GM23338 (cell line): ENCODE results near the gene NAA25. TPM values are rescaled to one million over a fixed set of nuclear protein-coding genes. Genes with fewer than 3 reads are reported as not detected.
A peak's percentile ranks its signal among the peaks of the same experiment; 100 is the strongest.

Experiments used
- ATAC-seq: fragments of 200-7000 bp; cut with Tn5 transposase; 3 replicates; pipeline ENCODE4 v1.9.1; 2020
- DNase-seq: peaks from one replicate; pipeline ENCODE4 v3.0.0-alpha.2; 2015; ENCODE audit warnings: low spot score
- H2AFZ ChIP-seq: fragments of 200-600 bp; sonication (generic); 2 replicates; pipeline ENCODE4 v1.8.0; 2016; ENCODE audit warnings: antibody characterized with exemption, mild to moderate bottlenecking, moderate library complexity
- H3F3A ChIP-seq: fragments of 200-600 bp; sonication (generic); replicated peaks from 2 replicates; pipeline ENCODE4 v1.8.0; 2017; ENCODE audit warnings: antibody characterized with exemption, mixed run types, low read depth
- H3K27ac ChIP-seq: fragments of 200-600 bp; sonication (generic); 2 replicates; pipeline ENCODE4 v1.6.1; 2016; ENCODE audit warnings: low read depth
- H3K27me3 ChIP-seq: fragments of 200-600 bp; sonication (generic); 2 replicates; pipeline ENCODE4 v1.8.0; 2016; ENCODE audit warnings: mild to moderate bottlenecking, mixed run types, moderate library complexity; ENCODE audit not compliant: insufficient read depth
- H3K36me3 ChIP-seq: fragments of 200-600 bp; sonication (generic); 2 replicates; pipeline ENCODE4 v1.8.0; 2016; ENCODE audit warnings: mild to moderate bottlenecking; ENCODE audit not compliant: insufficient read depth
- H3K4me1 ChIP-seq: fragments of 200-600 bp; sonication (generic); 2 replicates; pipeline ENCODE4 v1.8.0; 2016; ENCODE audit warnings: mild to moderate bottlenecking, moderate library complexity; ENCODE audit not compliant: insufficient read depth
- H3K4me2 ChIP-seq: fragments of 200-600 bp; sonication (generic); 2 replicates; pipeline ENCODE4 v1.7.1; 2017; ENCODE audit warnings: mixed run types
- H3K4me3 ChIP-seq: fragments of 200-600 bp; sonication (generic); 2 replicates; pipeline ENCODE4 v1.6.1; 2016; ENCODE audit warnings: mixed run types
- H3K79me2 ChIP-seq: fragments of 200-600 bp; sonication (generic); replicated peaks from 2 replicates; pipeline ENCODE4 v1.8.0; 2017; ENCODE audit warnings: mild to moderate bottlenecking; ENCODE audit not compliant: insufficient read depth
- H3K9me2 ChIP-seq: fragments of 200-600 bp; sonication (generic); 2 replicates; pipeline ENCODE4 v1.8.0; 2017; ENCODE audit not compliant: insufficient read depth
- H4K20me1 ChIP-seq: fragments of 200-600 bp; sonication (generic); replicated peaks from 2 replicates; pipeline ENCODE4 v1.8.0; 2017; ENCODE audit warnings: mild to moderate bottlenecking; ENCODE audit not compliant: insufficient read depth
- H3K27ac Mint-ChIP-seq: 2 replicates; pipeline ENCODE4 v1.8.0; 2020; ENCODE audit warnings: inconsistent platforms, mild to moderate bottlenecking, moderate library complexity, mixed read lengths
- H3K27me3 Mint-ChIP-seq: 3 replicates; pipeline ENCODE4 v1.8.0; 2022; ENCODE audit warnings: low read depth, mild to moderate bottlenecking, moderate library complexity, mixed read lengths, inconsistent platforms; ENCODE audit not compliant: insufficient read depth, poor library complexity
- H3K36me3 Mint-ChIP-seq: 3 replicates; pipeline ENCODE4 v1.8.0; 2021; ENCODE audit warnings: low read depth, mild to moderate bottlenecking, inconsistent platforms, moderate library complexity, mixed read lengths
- H3K4me1 Mint-ChIP-seq: 3 replicates; pipeline ENCODE4 v1.8.0; 2020; ENCODE audit warnings: mild to moderate bottlenecking, inconsistent platforms, mixed read lengths
- H3K4me3 Mint-ChIP-seq: 3 replicates; pipeline ENCODE4 v1.8.0; 2021; ENCODE audit warnings: moderate library complexity, mild to moderate bottlenecking, inconsistent platforms, mixed read lengths
- H3K9me3 Mint-ChIP-seq: 3 replicates; pipeline ENCODE4 v1.8.0; 2020; ENCODE audit warnings: moderate library complexity, mild to moderate bottlenecking, inconsistent platforms, mixed read lengths
- CREB1 ChIP-seq: fragments of 250-450 bp; sonication (Bioruptor Pico); IDR thresholded peaks from 2 replicates; pipeline ENCODE4 v1.5.0; 2020; ENCODE audit warnings: low read depth, mild to moderate bottlenecking, moderate library complexity
- ETS1 ChIP-seq: IDR thresholded peaks from 2 replicates; pipeline ENCODE4 v1.6.1; 2016; ENCODE audit warnings: antibody characterized with exemption
- EZH2 ChIP-seq: fragments of 200-600 bp; sonication (generic); IDR thresholded peaks from one replicate; pipeline ENCODE4 v1.8.0; 2017; ENCODE audit warnings: antibody characterized with exemption, mild to moderate bottlenecking, low read depth; ENCODE audit not compliant: unreplicated experiment
- EZH2phosphoT487 ChIP-seq: fragments of 200-600 bp; sonication (generic); IDR thresholded peaks from one replicate; pipeline ENCODE4 v1.8.1; 2018; ENCODE audit warnings: antibody characterized with exemption; ENCODE audit not compliant: unreplicated experiment
- JUNB ChIP-seq: IDR thresholded peaks from one replicate; pipeline ENCODE4 v1.6.1; 2016; ENCODE audit warnings: antibody characterized with exemption; ENCODE audit not compliant: unreplicated experiment
- NANOG ChIP-seq: IDR thresholded peaks from 2 replicates; pipeline ENCODE4 v1.6.1; 2016; ENCODE audit warnings: antibody characterized with exemption, borderline replicate concordance
- POLR2AphosphoS5 ChIP-seq: IDR thresholded peaks from 2 replicates; pipeline ENCODE4 v1.6.1; 2016; ENCODE audit warnings: antibody characterized with exemption, low read depth
- REST ChIP-seq: IDR thresholded peaks from one replicate; pipeline ENCODE4 v1.6.1; 2018; ENCODE audit warnings: antibody characterized with exemption; ENCODE audit not compliant: unreplicated experiment
- STAT1 ChIP-seq: IDR thresholded peaks from one replicate; pipeline ENCODE4 v1.6.1; 2016; ENCODE audit warnings: antibody characterized with exemption; ENCODE audit not compliant: unreplicated experiment
- ZNF114 ChIP-seq: fragments of 250-450 bp; sonication (Bioruptor Pico); IDR thresholded peaks from 2 replicates; pipeline ENCODE4 v1.5.0; 2020; ENCODE audit warnings: mild to moderate bottlenecking, moderate library complexity
- ZNF331 ChIP-seq: fragments of 250-450 bp; sonication (Bioruptor Pico); IDR thresholded peaks from 2 replicates; pipeline ENCODE4 v1.5.0; 2020; ENCODE audit warnings: low read depth, mild to moderate bottlenecking, moderate library complexity
- ZNF462 ChIP-seq: fragments of 250-450 bp; sonication (Bioruptor Pico); IDR thresholded peaks from 2 replicates; pipeline ENCODE4 v1.5.0; 2020; ENCODE audit warnings: mild to moderate bottlenecking, moderate library complexity
- polyA plus RNA-seq: library from polyadenylated mRNA; unstranded; fragments of >200 nt; fragmentation: Nextera tagmentation; extraction: Ambion mirVana; gene quantifications from 2 replicates; pipeline ENCODE4 v1.2.1, GENCODE V29; 2016
- total RNA-seq: library from RNA; depleted of rRNA; stranded (reverse); fragments of >200 nt; shearing (Covaris generic); gene quantifications from 2 replicates; pipeline ENCODE4 v1.2.3, GENCODE V29; 2014
- TF ChIP-seq, protein P1 (sequence below), 2 experiments: fragments of 200-600 bp in 1 of 2; sonication (generic) in 1 of 2; conservative IDR thresholded peaks; 2 replicates each; pipeline versions ENCODE4 v1.5.1 to v1.6.1; 2016 to 2017; ENCODE audit warnings: antibody characterized with exemption in 2 of 2, low read depth in 2 of 2, mild to moderate bottlenecking in 2 of 2, moderate library complexity in 1 of 2

Gene NAA25
- total and polyA plus RNA-seq, 2 experiments from 2014 or later = 49.0 to 55.1 TPM

- Mint-ChIP-seq H3K9me3 (no peaks in the 10 kb centered on the region), H3K27ac (no peak overlapping the region), H3K4me1 (peaks cover 46% of the 10 kb centered on the region), H3K4me3 (peak overlapping the region; percentile 32; the same call in 1 of the 3 replicates), H3K27me3 (peaks cover 16% of the 10 kb centered on the region), H3K36me3 (peaks cover 36% of the 10 kb centered on the region)
- peaks cover 75% of the 10 kb centered on the region for H3K79me2 ChIP-seq
- peak overlapping the region; percentile 94 for H3K4me2 ChIP-seq
- peaks cover 11% of the 10 kb centered on the region for H3K36me3 ChIP-seq
- DNase-seq (no peak), ATAC-seq (no peak)
- H2AFZ ChIP-seq = no peak overlapping the region
- no peaks in the 10 kb centered on the region for H3K27me3 ChIP-seq
- peaks cover 14% of the 10 kb centered on the region; the same call in 1 of the 2 replicates for H3F3A ChIP-seq
- H3K4me1 ChIP-seq = peaks cover 49% of the 10 kb centered on the region
- H4K20me1 ChIP-seq = peaks cover 63% of the 10 kb centered on the region
- H3K9me2 ChIP-seq = no peaks in the 10 kb centered on the region
- peak overlapping the region; percentile 60; the same call in 1 of the 2 replicates for H3K27ac ChIP-seq
- TF ChIP-seq REST (no peak), ETS1 (no peak), ZNF462 (CRISPR knock-in tag) (no peak), EZH2 (no peak), STAT1 (no peak), ZNF114 (CRISPR knock-in tag) (no peak), EZH2phosphoT487 (no peak), POLR2AphosphoS5 (no peak), JUNB (no peak), NANOG (no peak), CREB1 (CRISPR knock-in tag) (no peak), ZNF331 (CRISPR knock-in tag) (no peak)
- TF ChIP-seq, protein P1, sequence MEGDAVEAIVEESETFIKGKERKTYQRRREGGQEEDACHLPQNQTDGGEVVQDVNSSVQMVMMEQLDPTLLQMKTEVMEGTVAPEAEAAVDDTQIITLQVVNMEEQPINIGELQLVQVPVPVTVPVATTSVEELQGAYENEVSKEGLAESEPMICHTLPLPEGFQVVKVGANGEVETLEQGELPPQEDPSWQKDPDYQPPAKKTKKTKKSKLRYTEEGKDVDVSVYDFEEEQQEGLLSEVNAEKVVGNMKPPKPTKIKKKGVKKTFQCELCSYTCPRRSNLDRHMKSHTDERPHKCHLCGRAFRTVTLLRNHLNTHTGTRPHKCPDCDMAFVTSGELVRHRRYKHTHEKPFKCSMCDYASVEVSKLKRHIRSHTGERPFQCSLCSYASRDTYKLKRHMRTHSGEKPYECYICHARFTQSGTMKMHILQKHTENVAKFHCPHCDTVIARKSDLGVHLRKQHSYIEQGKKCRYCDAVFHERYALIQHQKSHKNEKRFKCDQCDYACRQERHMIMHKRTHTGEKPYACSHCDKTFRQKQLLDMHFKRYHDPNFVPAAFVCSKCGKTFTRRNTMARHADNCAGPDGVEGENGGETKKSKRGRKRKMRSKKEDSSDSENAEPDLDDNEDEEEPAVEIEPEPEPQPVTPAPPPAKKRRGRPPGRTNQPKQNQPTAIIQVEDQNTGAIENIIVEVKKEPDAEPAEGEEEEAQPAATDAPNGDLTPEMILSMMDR (conservative IDR thresholded peaks at IDR 0.05; ENCODE audit: low read depth in 2 of 2) = no peak
- peak overlapping the region; percentile 26; the same call in 1 of the 2 replicates for H3K4me3 ChIP-seq
Measured at GRCh38 chr12:112105891-112106290, 2.7 kb downstream of the NAA25 start.
